Smooth muscle cell of the brain vasculature (primary cell): ENCODE data around the gene GNAI2.
"Not testable (repeated sequence)": the region's sequence is repeated elsewhere in the genome, so short reads cannot be mapped to it uniquely, and the experiment has no call there.

Source experiments
- DNase-seq: peaks from one replicate; pipeline ENCODE4 v3.0.0-alpha.2; 2012; ENCODE audit warnings: low read depth, low spot score

Gene GNAI2

GRCh38 chr3:50276762-50277101, 40.7 kb downstream of the GNAI2 start:
- no peak for DNase-seq

GRCh38 chr3:50278123-50278879, 42.3 kb downstream of the GNAI2 start:
- DNase-seq, result no peak

GRCh38 chr3:50278880-50279224, 42.8 kb downstream of the GNAI2 start, which contains the start of gene LSMEM2:
Gene LSMEM2, plus strand, starts transcription at chr3:50279087. Its CDS starts 27 bp downstream, at chr3:50279114.
- DNase-seq, result no peak

- DNase-seq, result no peak
Measured at GRCh38 chr3:50279255-50280016, 43.4 kb downstream of the GNAI2 start.

- not testable (repeated sequence) for DNase-seq
Measured at GRCh38 chr3:50284121-50284520, 48.1 kb downstream of the GNAI2 start.

GRCh38 chr3:50286322-50287227, 50.6 kb downstream of the GNAI2 start:
- DNase-seq, result no peak

GRCh38 chr3:50287262-50287661, 51.3 kb downstream of the GNAI2 start:
- DNase-seq, result no peak

- no peak for DNase-seq
Measured at GRCh38 chr3:50288387-50289007, 52.5 kb downstream of the GNAI2 start.

- no peak for DNase-seq
Measured at GRCh38 chr3:50289130-50289529, 53.1 kb downstream of the GNAI2 start.

GRCh38 chr3:50290161-50290641, 54.2 kb downstream of the GNAI2 start:
- DNase-seq, result no peak

GRCh38 chr3:50292159-50293078, 56.4 kb downstream of the GNAI2 start, which contains the start of gene IFRD2:
Gene IFRD2, minus strand, starts transcription at chr3:50292429. Its CDS starts 155 bp downstream, at chr3:50292274.
- DNase-seq, result peak; percentile 94

- no peak for DNase-seq
Measured at GRCh38 chr3:50293079-50293801, 57.2 kb downstream of the GNAI2 start.

GRCh38 chr3:50294089-50294488, 58.1 kb downstream of the GNAI2 start:
- no peak for DNase-seq

- no peak for DNase-seq
Measured at GRCh38 chr3:50294492-50295403, 58.7 kb downstream of the GNAI2 start.

- no peak for DNase-seq
Measured at GRCh38 chr3:50295553-50296431, 59.8 kb downstream of the GNAI2 start.

- DNase-seq, result no peak
Measured at GRCh38 chr3:50296721-50297383, 60.8 kb downstream of the GNAI2 start.

GRCh38 chr3:50297384-50297775, 61.4 kb downstream of the GNAI2 start:
- DNase-seq, result no peak
